Caco-2 (cell line): ENCODE results near the gene SCMH1. TPM values are rescaled to one million over a fixed set of nuclear protein-coding genes. Genes with fewer than 3 reads are reported as not detected.

Experiments used
- BruUV-seq: library from RNA; stranded (reverse); fragments of 400-500 nt; replicated peaks from 2 replicates; lab custom pipeline; 2021; lab: Mats Ljungman, UMichigan
- CTCF ChIA-PET: fragments of 300-600 bp; sonication (Branson Sonifier 250); formaldehyde crosslinking; loops from one replicate; lab custom pipeline; 2022; ENCODE audit warnings: antibody characterized with exemption; lab: Charles Lee
- POLR2A ChIA-PET: fragments of 300-600 bp; sonication (Branson Sonifier 250); formaldehyde crosslinking; loops from one replicate; lab custom pipeline; 2022; ENCODE audit warnings: antibody characterized with exemption; lab: Charles Lee
- DNase-seq, 2 experiments: peaks; one replicate each; pipeline versions ENCODE4 v3.0.0 to v3.0.0-alpha.2; 2020 to 2022
- H3K27me3 ChIP-seq: replicated peaks from 2 replicates; pipeline ENCODE4 v1.6.0; 2011; ENCODE audit warnings: low read length; ENCODE audit not compliant: control insufficient read depth, insufficient read depth
- H3K36me3 ChIP-seq: 2 replicates; pipeline ENCODE4 v1.5.1; 2011; ENCODE audit warnings: low read length; ENCODE audit not compliant: control insufficient read depth, insufficient read depth
- H3K4me1 ChIP-seq: fragments of 250-450 bp; sonication (Bioruptor Pico); 2 replicates; pipeline ENCODE4 v1.5.1; 2020; ENCODE audit warnings: mild to moderate bottlenecking
- H3K4me3 ChIP-seq: 2 replicates; pipeline ENCODE4 v1.5.1; 2011; ENCODE audit warnings: low read depth, mild to moderate bottlenecking, control low read depth, low read length
- H3K9me3 ChIP-seq: fragments of 250-450 bp; sonication (Bioruptor Pico); 2 replicates; pipeline ENCODE4 v1.5.1; 2020; ENCODE audit warnings: mild to moderate bottlenecking, moderate library complexity
- H3K27ac Mint-ChIP-seq: one replicate; pipeline ENCODE4 v1.8.0; 2022; ENCODE audit warnings: mixed read lengths; ENCODE audit not compliant: unreplicated experiment
- H3K27me3 Mint-ChIP-seq: one replicate; pipeline ENCODE4 v1.8.0; 2022; ENCODE audit warnings: mixed read lengths; ENCODE audit not compliant: insufficient read depth, unreplicated experiment
- H3K36me3 Mint-ChIP-seq: one replicate; pipeline ENCODE4 v1.8.0; 2022; ENCODE audit warnings: mild to moderate bottlenecking, mixed read lengths; ENCODE audit not compliant: insufficient read depth, unreplicated experiment
- H3K4me1 Mint-ChIP-seq: one replicate; pipeline ENCODE4 v1.8.0; 2022; ENCODE audit warnings: low read depth, mixed read lengths; ENCODE audit not compliant: unreplicated experiment
- H3K4me3 Mint-ChIP-seq: one replicate; pipeline ENCODE4 v1.8.0; 2022; ENCODE audit warnings: mild to moderate bottlenecking, moderate library complexity, mixed read lengths; ENCODE audit not compliant: unreplicated experiment
- H3K9me3 Mint-ChIP-seq: one replicate; pipeline ENCODE4 v1.8.0; 2022; ENCODE audit warnings: mixed read lengths; ENCODE audit not compliant: unreplicated experiment
- intact Hi-C: fragments of 100-400 bp; cut with micrococcal nuclease; formaldehyde crosslinking; loops from one replicate; pipeline ENCODE4 v1.10.0; 2022; ENCODE audit not compliant: unreplicated experiment
- total RNA-seq: library from RNA; stranded (reverse); gene quantifications from 2 replicates; pipeline ENCODE4 v1.2.3, GENCODE V29; 2022
- TF ChIP-seq, protein P1 (sequence below), 2 experiments: fragments of 200-600 bp in 1 of 2; IDR thresholded peaks; 1 replicate in 1 of 2; 2 replicates in 1 of 2; pipeline versions ENCODE4 v1.5.1 to v1.8.0; 2011 to 2022; ENCODE audit warnings: antibody characterized with exemption in 1 of 2, control low read depth in 1 of 2, inconsistent platforms in 1 of 2, low read depth in 1 of 2, low read length in 1 of 2, mild to moderate bottlenecking in 1 of 2, moderate library complexity in 1 of 2; ENCODE audit not compliant: insufficient read depth in 1 of 2, severe bottlenecking in 1 of 2, unreplicated experiment in 1 of 2

SCMH1 gene
- total RNA-seq, 1 experiment from 2014 or later: 27.6 TPM

DNA sequence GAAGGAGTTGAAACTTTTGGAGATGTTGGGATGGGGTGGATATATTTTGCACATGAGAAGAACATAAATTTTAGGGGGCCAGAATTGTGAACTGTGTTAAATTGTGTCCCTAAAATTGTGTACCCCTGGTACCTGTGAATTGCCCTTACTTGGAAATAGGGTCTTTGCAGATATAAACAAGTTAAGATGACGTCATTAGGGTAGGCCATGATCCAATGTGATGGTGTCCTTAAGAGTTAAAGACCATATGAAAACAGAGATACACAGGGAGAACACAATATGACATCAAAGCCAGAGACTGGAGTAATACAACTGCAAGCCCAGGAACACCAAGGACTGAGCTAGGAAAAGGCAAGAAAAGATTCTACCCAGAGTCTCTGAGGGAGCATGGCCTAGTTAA lies 24.0 kb downstream of the SCMH1 start:
- no peaks in the 10 kb centered on the region for H3K27me3 Mint-ChIP-seq
- no peak for DNase-seq
- POLR2A ChIA-PET: no interaction called here
- Histone ChIP-seq H3K9me3 (no peaks in the 10 kb centered on the region), H3K4me3 (no peak overlapping the region), H3K27me3 (no peaks in the 10 kb centered on the region), H3K36me3 (no peaks in the 10 kb centered on the region), H3K4me1 (no peaks in the 10 kb centered on the region)
- H3K4me1 Mint-ChIP-seq: peaks cover 6% of the 10 kb centered on the region
- no peak overlapping the region for H3K4me3 Mint-ChIP-seq
- peaks cover 5% of the 10 kb centered on the region for H3K36me3 Mint-ChIP-seq
- intact Hi-C loops: no loop called here
- CTCF ChIA-PET: no interaction called here
- H3K27ac Mint-ChIP-seq: no peak overlapping the region
- TF ChIP-seq, protein P1, sequence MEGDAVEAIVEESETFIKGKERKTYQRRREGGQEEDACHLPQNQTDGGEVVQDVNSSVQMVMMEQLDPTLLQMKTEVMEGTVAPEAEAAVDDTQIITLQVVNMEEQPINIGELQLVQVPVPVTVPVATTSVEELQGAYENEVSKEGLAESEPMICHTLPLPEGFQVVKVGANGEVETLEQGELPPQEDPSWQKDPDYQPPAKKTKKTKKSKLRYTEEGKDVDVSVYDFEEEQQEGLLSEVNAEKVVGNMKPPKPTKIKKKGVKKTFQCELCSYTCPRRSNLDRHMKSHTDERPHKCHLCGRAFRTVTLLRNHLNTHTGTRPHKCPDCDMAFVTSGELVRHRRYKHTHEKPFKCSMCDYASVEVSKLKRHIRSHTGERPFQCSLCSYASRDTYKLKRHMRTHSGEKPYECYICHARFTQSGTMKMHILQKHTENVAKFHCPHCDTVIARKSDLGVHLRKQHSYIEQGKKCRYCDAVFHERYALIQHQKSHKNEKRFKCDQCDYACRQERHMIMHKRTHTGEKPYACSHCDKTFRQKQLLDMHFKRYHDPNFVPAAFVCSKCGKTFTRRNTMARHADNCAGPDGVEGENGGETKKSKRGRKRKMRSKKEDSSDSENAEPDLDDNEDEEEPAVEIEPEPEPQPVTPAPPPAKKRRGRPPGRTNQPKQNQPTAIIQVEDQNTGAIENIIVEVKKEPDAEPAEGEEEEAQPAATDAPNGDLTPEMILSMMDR (IDR thresholded peaks at IDR 0.05; ENCODE audit: insufficient read depth in 1 of 2, low read depth in 1 of 2, low read length in 1 of 2, severe bottlenecking in 1 of 2, unreplicated experiment in 1 of 2): no peak
- no TSS peak for BruUV-seq
- peaks cover 9% of the 10 kb centered on the region for H3K9me3 Mint-ChIP-seq

- peaks cover 5% of the 10 kb centered on the region for H3K36me3 Mint-ChIP-seq
- no peak for DNase-seq
- no peaks in the 10 kb centered on the region for H3K9me3 ChIP-seq
- CTCF ChIA-PET: no interaction called here
- no peak overlapping the region for H3K4me3 Mint-ChIP-seq
- H3K4me1 ChIP-seq: no peaks in the 10 kb centered on the region
- BruUV-seq: no TSS peak
- H3K9me3 Mint-ChIP-seq: peaks cover 9% of the 10 kb centered on the region
- no peaks in the 10 kb centered on the region for H3K27me3 Mint-ChIP-seq
- POLR2A ChIA-PET: no interaction called here
- TF ChIP-seq, protein P1 (IDR thresholded peaks at IDR 0.05; ENCODE audit: insufficient read depth in 1 of 2, low read depth in 1 of 2, low read length in 1 of 2, severe bottlenecking in 1 of 2, unreplicated experiment in 1 of 2): no peak
- no peaks in the 10 kb centered on the region for H3K27me3 ChIP-seq
- no peak overlapping the region for H3K4me3 ChIP-seq
- H3K4me1 Mint-ChIP-seq: peaks cover 6% of the 10 kb centered on the region
- intact Hi-C loops: no loop called here
- no peaks in the 10 kb centered on the region for H3K36me3 ChIP-seq
- no peak overlapping the region for H3K27ac Mint-ChIP-seq
Observed at GRCh38 chr1:41217441-41217840, 24.7 kb downstream of the SCMH1 start.

- no TSS peak for BruUV-seq
- H3K27me3 ChIP-seq: no peaks in the 10 kb centered on the region
- no peak overlapping the region for H3K27ac Mint-ChIP-seq
- H3K4me1 Mint-ChIP-seq: peaks cover 6% of the 10 kb centered on the region
- H3K4me1 ChIP-seq: no peaks in the 10 kb centered on the region
- no peaks in the 10 kb centered on the region for H3K9me3 ChIP-seq
- TF ChIP-seq, protein P1 (IDR thresholded peaks at IDR 0.05; ENCODE audit: insufficient read depth in 1 of 2, low read depth in 1 of 2, low read length in 1 of 2, severe bottlenecking in 1 of 2, unreplicated experiment in 1 of 2): no peak
- peaks cover 5% of the 10 kb centered on the region for H3K36me3 Mint-ChIP-seq
- no peaks in the 10 kb centered on the region for H3K36me3 ChIP-seq
- CTCF ChIA-PET: no interaction called here
- DNase-seq: no peak
- no peak overlapping the region for H3K4me3 ChIP-seq
- H3K4me3 Mint-ChIP-seq: no peak overlapping the region
- POLR2A ChIA-PET: no interaction called here
- no peaks in the 10 kb centered on the region for H3K27me3 Mint-ChIP-seq
- intact Hi-C loops: no loop called here
- peaks cover under 1% of the 10 kb centered on the region for H3K9me3 Mint-ChIP-seq
Observed at GRCh38 chr1:41215623-41216022, 26.5 kb downstream of the SCMH1 start.
